Loucy (cell line): ENCODE results near the gene MMP3.

Source experiments
- H2AFZ ChIP-seq: fragments of 200-600 bp; sonication (generic); 2 replicates; pipeline ENCODE4 v1.6.0; 2016; ENCODE audit warnings: antibody characterized with exemption, mild to moderate bottlenecking, low read length, moderate library complexity
- H3F3A ChIP-seq: fragments of 200-600 bp; 2 replicates; pipeline ENCODE4 v1.6.0; 2016; ENCODE audit warnings: antibody characterized with exemption, low read depth, mild to moderate bottlenecking
- H3K27me3 ChIP-seq: fragments of 200-600 bp; sonication (generic); 2 replicates; pipeline ENCODE4 v1.6.1; 2014; ENCODE audit warnings: low read length, mild to moderate bottlenecking; ENCODE audit not compliant: insufficient read depth, poor library complexity, severe bottlenecking
- H3K36me3 ChIP-seq: fragments of 200-600 bp; sonication (generic); 2 replicates; pipeline ENCODE4 v1.6.1; 2016; ENCODE audit warnings: low read length; ENCODE audit not compliant: insufficient read depth
- H3K4me1 ChIP-seq: fragments of 200-600 bp; sonication (generic); 2 replicates; pipeline ENCODE4 v1.5.1; 2014; ENCODE audit warnings: low read length, mild to moderate bottlenecking; ENCODE audit not compliant: insufficient read depth, poor library complexity, severe bottlenecking
- H3K4me2 ChIP-seq: fragments of 200-600 bp; sonication (generic); 2 replicates; pipeline ENCODE4 v1.6.0; 2014; ENCODE audit warnings: antibody characterized with exemption, low read length, low read depth, mild to moderate bottlenecking; ENCODE audit not compliant: poor library complexity, severe bottlenecking
- H3K4me3 ChIP-seq: fragments of 200-600 bp; sonication (generic); 2 replicates; pipeline ENCODE4 v1.5.1; 2014; ENCODE audit warnings: low read length, mild to moderate bottlenecking, mixed read lengths; ENCODE audit not compliant: poor library complexity, severe bottlenecking
- H3K79me2 ChIP-seq: fragments of 200-600 bp; sonication (generic); 2 replicates; pipeline ENCODE4 v1.6.1; 2014; ENCODE audit warnings: low read length; ENCODE audit not compliant: insufficient read depth
- H3K9ac ChIP-seq: fragments of 200-600 bp; sonication (generic); 2 replicates; pipeline ENCODE4 v1.6.0; 2014; ENCODE audit warnings: mild to moderate bottlenecking, low read depth, low read length, moderate library complexity; ENCODE audit not compliant: poor library complexity, severe bottlenecking
- H3K9me2 ChIP-seq: fragments of 200-600 bp; sonication (generic); replicated peaks from 2 replicates; pipeline ENCODE4 v1.6.1; 2016; ENCODE audit warnings: low read depth, low read length, mixed read lengths
- H3K9me3 ChIP-seq: fragments of 200-600 bp; sonication (generic); 2 replicates; pipeline ENCODE4 v1.6.1; 2014; ENCODE audit warnings: mild to moderate bottlenecking, antibody characterized with exemption, low read length, low read depth; ENCODE audit not compliant: insufficient read depth
- H4K20me1 ChIP-seq: fragments of 200-600 bp; sonication (generic); 2 replicates; pipeline ENCODE4 v1.6.0; 2014; ENCODE audit warnings: antibody characterized with exemption, low read length, mild to moderate bottlenecking; ENCODE audit not compliant: insufficient read depth, poor library complexity, severe bottlenecking
- CTCF ChIP-seq: fragments of 200-600 bp; sonication (generic); conservative IDR thresholded peaks from 2 replicates; pipeline ENCODE4 v1.5.1; 2014; ENCODE audit warnings: mild to moderate bottlenecking, antibody characterized with exemption, low read length
- EZH2phosphoT487 ChIP-seq: fragments of 200-600 bp; IDR thresholded peaks from 2 replicates; pipeline ENCODE4 v1.6.1; 2018; ENCODE audit warnings: antibody characterized with exemption, mild to moderate bottlenecking, moderate library complexity, borderline replicate concordance

MMP3 gene

GRCh38 chr11:102850973-102851745 is 7.8 kb upstream of the MMP3 start:
- TF ChIP-seq EZH2phosphoT487, result no peak
- TF ChIP-seq CTCF, result no peak
- Histone ChIP-seq H4K20me1 (no peaks in the 10 kb centered on the region), H2AFZ (no peak overlapping the region), H3K9me3 (no peaks in the 10 kb centered on the region), H3K27me3 (no peaks in the 10 kb centered on the region), H3K9me2 (0 out of 2 replicates have a peak, but pooled peaks cover 3% of the 10 kb centered on the region), H3K79me2 (no peaks in the 10 kb centered on the region), H3K36me3 (no peaks in the 10 kb centered on the region), H3K4me2 (no peak overlapping the region), H3K9ac (no peak overlapping the region), H3K4me3 (no peak overlapping the region), H3F3A (no peaks in the 10 kb centered on the region), H3K4me1 (no peaks in the 10 kb centered on the region)

- no peaks in the 10 kb centered on the region for H4K20me1 ChIP-seq
- no peaks in the 10 kb centered on the region for H3K79me2 ChIP-seq
- H3K9me3 ChIP-seq, result no peaks in the 10 kb centered on the region
- no peak overlapping the region for H2AFZ ChIP-seq
- TF ChIP-seq EZH2phosphoT487 (no peak), CTCF (no peak)
- no peaks in the 10 kb centered on the region for H3F3A ChIP-seq
- H3K4me3 ChIP-seq, result no peak overlapping the region
- no peaks in the 10 kb centered on the region for H3K36me3 ChIP-seq
- no peaks in the 10 kb centered on the region for H3K4me1 ChIP-seq
- no peaks in the 10 kb centered on the region for H3K9me2 ChIP-seq
- H3K27me3 ChIP-seq, result no peaks in the 10 kb centered on the region
- no peak overlapping the region for H3K4me2 ChIP-seq
- no peak overlapping the region for H3K9ac ChIP-seq
Observed at GRCh38 chr11:102849311-102849710, 5.9 kb upstream of the MMP3 start.

GRCh38 chr11:102846292-102846691 is 2.9 kb upstream of the MMP3 start:
- no peaks in the 10 kb centered on the region for H3K9me3 ChIP-seq

More at GRCh38 chr11:102846292-102846691, 2.9 kb upstream of the MMP3 start:
- no peaks in the 10 kb centered on the region for H3K36me3 ChIP-seq
- no peaks in the 10 kb centered on the region for H3K4me1 ChIP-seq
- no peak overlapping the region for H3K4me3 ChIP-seq
- H4K20me1 ChIP-seq, result no peaks in the 10 kb centered on the region
- no peak overlapping the region for H3K9ac ChIP-seq
- no peak overlapping the region for H2AFZ ChIP-seq
- H3K79me2 ChIP-seq, result no peaks in the 10 kb centered on the region
- no peaks in the 10 kb centered on the region for H3K9me2 ChIP-seq
- TF ChIP-seq CTCF, result no peak
- TF ChIP-seq EZH2phosphoT487, result no peak
- H3K4me2 ChIP-seq, result no peak overlapping the region
- no peaks in the 10 kb centered on the region for H3K27me3 ChIP-seq
- H3F3A ChIP-seq, result no peaks in the 10 kb centered on the region
